WTC11 (cell line): Measurements from ENCODE around the gene TNFRSF13B. TPM values are rescaled to one million over a fixed set of nuclear protein-coding genes. Genes with fewer than 3 reads are reported as not detected.

Source experiments
- ATAC-seq: fragments of 200-7000 bp; cut with Tn5 transposase; 2 replicates; pipeline ENCODE4 v1.10.0; 2021; ENCODE audit warnings: mild to moderate bottlenecking, moderate library complexity
- Bru-seq: library from RNA; stranded (reverse); fragments of 400-500 nt; gene quantifications from one replicate; lab custom pipeline; 2021; lab: Mats Ljungman, UMichigan
- CTCF ChIA-PET: fragments of 300-600 bp; sonication (Branson Sonifier 250); formaldehyde crosslinking; loops from one replicate; lab custom pipeline; 2021; ENCODE audit warnings: antibody characterized with exemption; lab: Charles Lee
- POLR2A ChIA-PET: fragments of 350-600 bp; sonication (Branson Sonifier 250); formaldehyde crosslinking; loops from one replicate; lab custom pipeline; 2021; ENCODE audit warnings: antibody characterized with exemption; lab: Charles Lee
- DNase-seq: peaks from one replicate; pipeline ENCODE4 v3.0.0; 2021; ENCODE audit warnings: low spot score
- H3K27ac Mint-ChIP-seq: 2 replicates; pipeline ENCODE4 v1.8.0; 2021; ENCODE audit warnings: mixed read lengths
- H3K27me3 Mint-ChIP-seq: 2 replicates; pipeline ENCODE4 v1.8.0; 2021; ENCODE audit warnings: low read depth, mild to moderate bottlenecking, moderate library complexity, mixed read lengths
- H3K36me3 Mint-ChIP-seq: 2 replicates; pipeline ENCODE4 v1.8.0; 2021; ENCODE audit warnings: mixed read lengths
- H3K4me1 Mint-ChIP-seq: 2 replicates; pipeline ENCODE4 v1.8.0; 2022; ENCODE audit warnings: mixed read lengths
- H3K4me3 Mint-ChIP-seq: 2 replicates; pipeline ENCODE4 v1.8.0; 2021; ENCODE audit warnings: mild to moderate bottlenecking, moderate library complexity, mixed read lengths
- H3K9me3 Mint-ChIP-seq: 2 replicates; pipeline ENCODE4 v1.8.0; 2021; ENCODE audit warnings: mixed read lengths
- CREB1 ChIP-seq: sonication (generic); formaldehyde crosslinking; IDR thresholded peaks from 2 replicates; pipeline ENCODE4 v1.8.0; 2023; ENCODE audit warnings: mild to moderate bottlenecking, missing genetic modification reagents
- CREM ChIP-seq: sonication (generic); formaldehyde crosslinking; IDR thresholded peaks from 2 replicates; pipeline ENCODE4 v1.8.1; 2022; ENCODE audit warnings: mild to moderate bottlenecking, missing genetic modification reagents, moderate library complexity
- ESRRA ChIP-seq: sonication (generic); formaldehyde crosslinking; IDR thresholded peaks from 2 replicates; pipeline ENCODE4 v1.8.1; 2022; ENCODE audit warnings: mild to moderate bottlenecking, missing genetic modification reagents, borderline replicate concordance
- GTF2I ChIP-seq: fragments of 250-450 bp; sonication (Bioruptor Pico); conservative IDR thresholded peaks from 2 replicates; pipeline ENCODE4 v1.4.0; 2021; ENCODE audit warnings: mild to moderate bottlenecking
- MLX ChIP-seq: sonication (generic); formaldehyde crosslinking; IDR thresholded peaks from 2 replicates; pipeline ENCODE4 v1.8.1; 2023; ENCODE audit warnings: mild to moderate bottlenecking, missing genetic modification reagents, moderate library complexity
- MYBL2 ChIP-seq: sonication (generic); formaldehyde crosslinking; IDR thresholded peaks from 2 replicates; pipeline ENCODE4 v1.8.1; 2023; ENCODE audit warnings: mild to moderate bottlenecking, moderate library complexity, missing genetic modification reagents
- NR2C2 ChIP-seq: sonication (generic); formaldehyde crosslinking; IDR thresholded peaks from 2 replicates; pipeline ENCODE4 v1.8.0; 2022; ENCODE audit warnings: mild to moderate bottlenecking, missing genetic modification reagents
- SMAD3 ChIP-seq: sonication (generic); formaldehyde crosslinking; IDR thresholded peaks from 2 replicates; pipeline ENCODE4 v1.8.0; 2022; ENCODE audit warnings: missing genetic modification reagents, mild to moderate bottlenecking, borderline replicate concordance
- SOX15 ChIP-seq: fragments of 250-450 bp; sonication (Bioruptor Pico); IDR thresholded peaks from 2 replicates; pipeline ENCODE4 v1.9.0; 2021; ENCODE audit warnings: mild to moderate bottlenecking
- ZNF121 ChIP-seq: sonication (generic); formaldehyde crosslinking; IDR thresholded peaks from 2 replicates; pipeline ENCODE4 v1.8.0; 2023; ENCODE audit warnings: missing genetic modification reagents
- ZNF138 ChIP-seq: sonication (generic); formaldehyde crosslinking; conservative IDR thresholded peaks from 2 replicates; pipeline ENCODE4 v1.8.1; 2022; ENCODE audit warnings: mild to moderate bottlenecking, moderate library complexity, missing genetic modification reagents
- ZNF396 ChIP-seq: fragments of 250-450 bp; sonication (Bioruptor Pico); IDR thresholded peaks from 2 replicates; pipeline ENCODE4 v1.8.0; 2021; ENCODE audit warnings: mild to moderate bottlenecking, moderate library complexity, borderline replicate concordance
- ZNF425 ChIP-seq: fragments of 250-450 bp; sonication (Bioruptor Pico); conservative IDR thresholded peaks from 2 replicates; pipeline ENCODE4 v1.9.0; 2021; ENCODE audit warnings: mild to moderate bottlenecking
- ZNF671 ChIP-seq: fragments of 250-450 bp; sonication (Bioruptor Pico); IDR thresholded peaks from 2 replicates; pipeline ENCODE4 v1.8.0; 2021; ENCODE audit warnings: mild to moderate bottlenecking
- long read RNA-seq, 3 experiments: library from RNA in 1 of 3; library from capped mRNA in 1 of 3; library from polyadenylated mRNA in 1 of 3; unstranded in 2 of 3; stranded (forward) in 1 of 3; transcript quantifications; one replicate each; pipeline ENCODE4 v2.0.0, GENCODE V29; 2021
- total RNA-seq: library from RNA; stranded (reverse); gene quantifications from 3 replicates; pipeline ENCODE4 v1.2.3, GENCODE V29; 2021
- TF ChIP-seq, protein P1 (sequence below): fragments of 250-450 bp; sonication (Bioruptor Pico); IDR thresholded peaks from 2 replicates; pipeline ENCODE4 v1.9.0; 2021; ENCODE audit warnings: moderate library complexity, mild to moderate bottlenecking, inconsistent platforms, borderline replicate concordance
- TF ChIP-seq, protein P2 (sequence below): sonication (generic); formaldehyde crosslinking; IDR thresholded peaks from 2 replicates; pipeline ENCODE4 v1.8.1; 2023; ENCODE audit warnings: mild to moderate bottlenecking, missing genetic modification reagents
- TF ChIP-seq, protein P3 (sequence below): sonication (generic); formaldehyde crosslinking; IDR thresholded peaks from 2 replicates; pipeline ENCODE4 v1.8.0; 2022; ENCODE audit warnings: missing genetic modification reagents
- TF ChIP-seq, protein P4 (sequence below): sonication (generic); formaldehyde crosslinking; IDR thresholded peaks from 2 replicates; pipeline ENCODE4 v1.8.0; 2023; ENCODE audit warnings: mild to moderate bottlenecking, missing genetic modification reagents
- TF ChIP-seq, protein P5 (sequence below): sonication (generic); formaldehyde crosslinking; IDR thresholded peaks from 2 replicates; pipeline ENCODE4 v1.8.1; 2022; ENCODE audit warnings: mild to moderate bottlenecking, moderate library complexity, missing genetic modification reagents

TNFRSF13B gene
- total RNA-seq (0.18 TPM in 2 of 3 replicates, not detected in the other), Bru-seq, nascent RNA (percentile 4 among the genes with signal in this experiment)
- long read RNA-seq, experiment 1, result 0 reads
- long read RNA-seq, experiment 2, result 0 reads
- long read RNA-seq, experiment 3, result 0 reads

- ATAC-seq, result no peak
- ChIA-PET POLR2A (no interaction called here), CTCF (no interaction called here)
- peaks cover 5% of the 10 kb centered on the region; the same call in 1 of the 2 replicates for H3K4me1 Mint-ChIP-seq
- no peaks in the 10 kb centered on the region for H3K36me3 Mint-ChIP-seq
- TF ChIP-seq, protein P1, sequence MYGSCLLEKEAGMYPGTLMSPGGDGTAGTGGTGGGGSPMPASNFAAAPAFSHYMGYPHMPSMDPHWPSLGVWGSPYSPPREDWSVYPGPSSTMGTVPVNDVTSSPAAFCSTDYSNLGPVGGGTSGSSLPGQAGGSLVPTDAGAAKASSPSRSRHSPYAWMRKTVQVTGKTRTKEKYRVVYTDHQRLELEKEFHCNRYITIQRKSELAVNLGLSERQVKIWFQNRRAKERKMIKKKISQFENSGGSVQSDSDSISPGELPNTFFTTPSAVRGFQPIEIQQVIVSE (CRISPR knock-in tag), result no peak
- TF ChIP-seq, protein P2, sequence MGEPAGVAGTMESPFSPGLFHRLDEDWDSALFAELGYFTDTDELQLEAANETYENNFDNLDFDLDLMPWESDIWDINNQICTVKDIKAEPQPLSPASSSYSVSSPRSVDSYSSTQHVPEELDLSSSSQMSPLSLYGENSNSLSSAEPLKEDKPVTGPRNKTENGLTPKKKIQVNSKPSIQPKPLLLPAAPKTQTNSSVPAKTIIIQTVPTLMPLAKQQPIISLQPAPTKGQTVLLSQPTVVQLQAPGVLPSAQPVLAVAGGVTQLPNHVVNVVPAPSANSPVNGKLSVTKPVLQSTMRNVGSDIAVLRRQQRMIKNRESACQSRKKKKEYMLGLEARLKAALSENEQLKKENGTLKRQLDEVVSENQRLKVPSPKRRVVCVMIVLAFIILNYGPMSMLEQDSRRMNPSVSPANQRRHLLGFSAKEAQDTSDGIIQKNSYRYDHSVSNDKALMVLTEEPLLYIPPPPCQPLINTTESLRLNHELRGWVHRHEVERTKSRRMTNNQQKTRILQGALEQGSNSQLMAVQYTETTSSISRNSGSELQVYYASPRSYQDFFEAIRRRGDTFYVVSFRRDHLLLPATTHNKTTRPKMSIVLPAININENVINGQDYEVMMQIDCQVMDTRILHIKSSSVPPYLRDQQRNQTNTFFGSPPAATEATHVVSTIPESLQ (CRISPR knock-in tag), result no peak
- TF ChIP-seq ZNF671 (no peak), ESRRA (CRISPR knock-in tag) (no peak), SOX15 (CRISPR knock-in tag) (no peak), GTF2I (CRISPR knock-in tag) (no peak), NR2C2 (CRISPR knock-in tag) (no peak), CREB1 (CRISPR knock-in tag) (no peak), ZNF396 (no peak)
- TF ChIP-seq, protein P3, sequence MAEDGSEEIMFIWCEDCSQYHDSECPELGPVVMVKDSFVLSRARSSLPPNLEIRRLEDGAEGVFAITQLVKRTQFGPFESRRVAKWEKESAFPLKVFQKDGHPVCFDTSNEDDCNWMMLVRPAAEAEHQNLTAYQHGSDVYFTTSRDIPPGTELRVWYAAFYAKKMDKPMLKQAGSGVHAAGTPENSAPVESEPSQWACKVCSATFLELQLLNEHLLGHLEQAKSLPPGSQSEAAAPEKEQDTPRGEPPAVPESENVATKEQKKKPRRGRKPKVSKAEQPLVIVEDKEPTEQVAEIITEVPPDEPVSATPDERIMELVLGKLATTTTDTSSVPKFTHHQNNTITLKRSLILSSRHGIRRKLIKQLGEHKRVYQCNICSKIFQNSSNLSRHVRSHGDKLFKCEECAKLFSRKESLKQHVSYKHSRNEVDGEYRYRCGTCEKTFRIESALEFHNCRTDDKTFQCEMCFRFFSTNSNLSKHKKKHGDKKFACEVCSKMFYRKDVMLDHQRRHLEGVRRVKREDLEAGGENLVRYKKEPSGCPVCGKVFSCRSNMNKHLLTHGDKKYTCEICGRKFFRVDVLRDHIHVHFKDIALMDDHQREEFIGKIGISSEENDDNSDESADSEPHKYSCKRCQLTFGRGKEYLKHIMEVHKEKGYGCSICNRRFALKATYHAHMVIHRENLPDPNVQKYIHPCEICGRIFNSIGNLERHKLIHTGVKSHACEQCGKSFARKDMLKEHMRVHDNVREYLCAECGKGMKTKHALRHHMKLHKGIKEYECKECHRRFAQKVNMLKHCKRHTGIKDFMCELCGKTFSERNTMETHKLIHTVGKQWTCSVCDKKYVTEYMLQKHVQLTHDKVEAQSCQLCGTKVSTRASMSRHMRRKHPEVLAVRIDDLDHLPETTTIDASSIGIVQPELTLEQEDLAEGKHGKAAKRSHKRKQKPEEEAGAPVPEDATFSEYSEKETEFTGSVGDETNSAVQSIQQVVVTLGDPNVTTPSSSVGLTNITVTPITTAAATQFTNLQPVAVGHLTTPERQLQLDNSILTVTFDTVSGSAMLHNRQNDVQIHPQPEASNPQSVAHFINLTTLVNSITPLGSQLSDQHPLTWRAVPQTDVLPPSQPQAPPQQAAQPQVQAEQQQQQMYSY (CRISPR knock-in tag), result no peak
- DNase-seq, result no peak
- no peaks in the 10 kb centered on the region; the same call in 1 of the 2 replicates for H3K27me3 Mint-ChIP-seq
- no peak within 1 kb of the TSS; the same call in 1 of the 2 replicates for H3K27ac Mint-ChIP-seq
- H3K4me3 Mint-ChIP-seq, result no peak within 1 kb of the TSS
- H3K9me3 Mint-ChIP-seq, result no peaks in the 10 kb centered on the region
Observed at GRCh38 chr17:16971458-16972338, at the start of gene TNFRSF13B. TNFRSF13B (minus strand) TSS chr17:16972118; CDS start chr17:16972075, 43 bp downstream.

GRCh38 chr17:17021194-17021863 lies 49.4 kb upstream of the TNFRSF13B start:
- H3K4me3 Mint-ChIP-seq, result no peak overlapping the region
- no peak for DNase-seq
- peaks cover 2% of the 10 kb centered on the region; the same call in 1 of the 2 replicates for H3K27me3 Mint-ChIP-seq
- H3K4me1 Mint-ChIP-seq, result peaks cover 8% of the 10 kb centered on the region
- no peak for ATAC-seq
- H3K9me3 Mint-ChIP-seq, result peaks cover 5% of the 10 kb centered on the region
- CTCF ChIA-PET, result interaction anchor here (1.1 to 1.9 kb wide), 3 partner anchors 30 to 126 kb away, joined by 4 to 7 read pairs (median 5); no protein-coding TSS in a partner anchor
- no peak overlapping the region for H3K27ac Mint-ChIP-seq
- no peaks in the 10 kb centered on the region for H3K36me3 Mint-ChIP-seq
- POLR2A ChIA-PET, result interaction anchor here (0.5 to 1.2 kb wide), 2 partner anchors 8 to 599 kb away, joined by 3 to 4 read pairs; no protein-coding TSS in a partner anchor
- TF ChIP-seq ZNF425 (CRISPR knock-in tag) (no peak), MLX (no peak), SMAD3 (no peak), MYBL2 (CRISPR knock-in tag) (no peak), ZNF138 (CRISPR knock-in tag) (no peak), ZNF121 (CRISPR knock-in tag) (no peak), CREM (no peak)
- TF ChIP-seq, protein P4, sequence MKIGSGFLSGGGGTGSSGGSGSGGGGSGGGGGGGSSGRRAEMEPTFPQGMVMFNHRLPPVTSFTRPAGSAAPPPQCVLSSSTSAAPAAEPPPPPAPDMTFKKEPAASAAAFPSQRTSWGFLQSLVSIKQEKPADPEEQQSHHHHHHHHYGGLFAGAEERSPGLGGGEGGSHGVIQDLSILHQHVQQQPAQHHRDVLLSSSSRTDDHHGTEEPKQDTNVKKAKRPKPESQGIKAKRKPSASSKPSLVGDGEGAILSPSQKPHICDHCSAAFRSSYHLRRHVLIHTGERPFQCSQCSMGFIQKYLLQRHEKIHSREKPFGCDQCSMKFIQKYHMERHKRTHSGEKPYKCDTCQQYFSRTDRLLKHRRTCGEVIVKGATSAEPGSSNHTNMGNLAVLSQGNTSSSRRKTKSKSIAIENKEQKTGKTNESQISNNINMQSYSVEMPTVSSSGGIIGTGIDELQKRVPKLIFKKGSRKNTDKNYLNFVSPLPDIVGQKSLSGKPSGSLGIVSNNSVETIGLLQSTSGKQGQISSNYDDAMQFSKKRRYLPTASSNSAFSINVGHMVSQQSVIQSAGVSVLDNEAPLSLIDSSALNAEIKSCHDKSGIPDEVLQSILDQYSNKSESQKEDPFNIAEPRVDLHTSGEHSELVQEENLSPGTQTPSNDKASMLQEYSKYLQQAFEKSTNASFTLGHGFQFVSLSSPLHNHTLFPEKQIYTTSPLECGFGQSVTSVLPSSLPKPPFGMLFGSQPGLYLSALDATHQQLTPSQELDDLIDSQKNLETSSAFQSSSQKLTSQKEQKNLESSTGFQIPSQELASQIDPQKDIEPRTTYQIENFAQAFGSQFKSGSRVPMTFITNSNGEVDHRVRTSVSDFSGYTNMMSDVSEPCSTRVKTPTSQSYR (CRISPR knock-in tag), result no peak
- TF ChIP-seq, protein P5, sequence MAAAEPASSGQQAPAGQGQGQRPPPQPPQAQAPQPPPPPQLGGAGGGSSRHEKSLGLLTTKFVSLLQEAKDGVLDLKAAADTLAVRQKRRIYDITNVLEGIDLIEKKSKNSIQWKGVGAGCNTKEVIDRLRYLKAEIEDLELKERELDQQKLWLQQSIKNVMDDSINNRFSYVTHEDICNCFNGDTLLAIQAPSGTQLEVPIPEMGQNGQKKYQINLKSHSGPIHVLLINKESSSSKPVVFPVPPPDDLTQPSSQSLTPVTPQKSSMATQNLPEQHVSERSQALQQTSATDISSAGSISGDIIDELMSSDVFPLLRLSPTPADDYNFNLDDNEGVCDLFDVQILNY (CRISPR knock-in tag), result no peak
